Measurements from ENCODE around the gene EIF2B1. TPM values are rescaled to one million over a fixed set of nuclear protein-coding genes. Genes with fewer than 3 reads are reported as not detected.

Gene EIF2B1
- total and polyA plus RNA-seq, 9 of the 15 experiments (the other 6 are each of a cell fraction or from before 2014, with no cell fraction given) = 35.7 to 195 (median 67.8) TPM

DNA sequence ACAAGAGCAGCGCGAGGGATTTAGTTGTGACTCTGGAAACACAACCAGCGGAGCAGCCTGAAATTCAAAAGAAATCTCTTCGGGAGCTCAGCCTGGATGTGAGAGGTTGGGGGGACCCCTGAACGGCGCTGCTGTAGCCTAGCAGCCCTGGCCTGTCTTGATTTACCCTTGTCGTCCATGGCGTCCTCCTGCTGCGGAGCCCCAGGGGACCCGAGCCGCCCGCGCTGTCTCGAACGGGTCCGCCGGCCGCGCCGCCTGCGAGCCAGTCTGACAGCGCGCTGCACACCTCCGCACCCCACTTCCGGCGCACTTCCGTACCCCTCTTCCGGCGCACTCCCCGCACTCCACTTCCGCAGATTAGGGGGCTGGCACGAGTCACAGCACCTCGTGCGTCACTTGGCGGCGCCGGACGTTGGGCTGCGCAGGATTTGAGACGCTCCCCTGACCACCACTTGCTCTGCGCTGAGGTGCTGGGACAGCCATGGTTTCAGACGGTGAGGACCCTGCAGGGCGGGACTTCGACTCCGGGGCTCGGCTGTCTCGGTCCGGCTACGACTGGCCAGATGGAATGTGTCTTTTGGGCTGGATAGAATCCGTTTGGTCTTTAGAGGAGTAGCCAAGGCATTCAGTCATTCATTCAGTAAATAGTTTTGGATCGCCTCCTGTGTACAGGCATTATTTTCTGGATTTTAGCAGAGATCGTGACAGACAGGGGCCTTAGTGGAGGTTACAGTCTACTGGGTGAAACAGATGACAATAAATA, at the start of gene EIF2B1, which contains the start of gene GTF2H3 (continued):
- TF ChIP-seq LCOR (CRISPR knock-in tag; IDR thresholded peaks at IDR 0.05) = peak; percentile 87
- peak in 1 of 2 experiments; percentile 52; a peak in 1 of 4 replicates for TF ChIP-seq FOXA3 (CRISPR knock-in tag; conservative IDR thresholded peaks at IDR 0.05 in 1 of 2, IDR thresholded peaks at IDR 0.05 in 1 of 2)
- TF ChIP-seq LEF1 (IDR thresholded peaks at IDR 0.05) = no peak
- TF ChIP-seq, protein P1, sequence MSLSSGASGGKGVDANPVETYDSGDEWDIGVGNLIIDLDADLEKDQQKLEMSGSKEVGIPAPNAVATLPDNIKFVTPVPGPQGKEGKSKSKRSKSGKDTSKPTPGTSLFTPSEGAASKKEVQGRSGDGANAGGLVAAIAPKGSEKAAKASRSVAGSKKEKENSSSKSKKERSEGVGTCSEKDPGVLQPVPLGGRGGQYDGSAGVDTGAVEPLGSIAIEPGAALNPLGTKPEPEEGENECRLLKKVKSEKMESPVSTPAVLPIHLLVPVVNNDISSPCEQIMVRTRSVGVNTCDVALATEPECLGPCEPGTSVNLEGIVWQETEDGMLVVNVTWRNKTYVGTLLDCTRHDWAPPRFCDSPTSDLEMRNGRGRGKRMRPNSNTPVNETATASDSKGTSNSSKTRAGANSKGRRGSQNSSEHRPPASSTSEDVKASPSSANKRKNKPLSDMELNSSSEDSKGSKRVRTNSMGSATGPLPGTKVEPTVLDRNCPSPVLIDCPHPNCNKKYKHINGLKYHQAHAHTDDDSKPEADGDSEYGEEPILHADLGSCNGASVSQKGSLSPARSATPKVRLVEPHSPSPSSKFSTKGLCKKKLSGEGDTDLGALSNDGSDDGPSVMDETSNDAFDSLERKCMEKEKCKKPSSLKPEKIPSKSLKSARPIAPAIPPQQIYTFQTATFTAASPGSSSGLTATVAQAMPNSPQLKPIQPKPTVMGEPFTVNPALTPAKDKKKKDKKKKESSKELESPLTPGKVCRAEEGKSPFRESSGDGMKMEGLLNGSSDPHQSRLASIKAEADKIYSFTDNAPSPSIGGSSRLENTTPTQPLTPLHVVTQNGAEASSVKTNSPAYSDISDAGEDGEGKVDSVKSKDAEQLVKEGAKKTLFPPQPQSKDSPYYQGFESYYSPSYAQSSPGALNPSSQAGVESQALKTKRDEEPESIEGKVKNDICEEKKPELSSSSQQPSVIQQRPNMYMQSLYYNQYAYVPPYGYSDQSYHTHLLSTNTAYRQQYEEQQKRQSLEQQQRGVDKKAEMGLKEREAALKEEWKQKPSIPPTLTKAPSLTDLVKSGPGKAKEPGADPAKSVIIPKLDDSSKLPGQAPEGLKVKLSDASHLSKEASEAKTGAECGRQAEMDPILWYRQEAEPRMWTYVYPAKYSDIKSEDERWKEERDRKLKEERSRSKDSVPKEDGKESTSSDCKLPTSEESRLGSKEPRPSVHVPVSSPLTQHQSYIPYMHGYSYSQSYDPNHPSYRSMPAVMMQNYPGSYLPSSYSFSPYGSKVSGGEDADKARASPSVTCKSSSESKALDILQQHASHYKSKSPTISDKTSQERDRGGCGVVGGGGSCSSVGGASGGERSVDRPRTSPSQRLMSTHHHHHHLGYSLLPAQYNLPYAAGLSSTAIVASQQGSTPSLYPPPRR (CRISPR knock-in tag; IDR thresholded peaks at IDR 0.05; ENCODE audit: borderline replicate concordance) = 0 out of 2 replicates have a peak, but pooled peaks have one; percentile 40
- TF ChIP-seq CBX8 (IDR thresholded peaks at IDR 0.05; ENCODE audit: borderline replicate concordance, extremely low read depth, low read depth, low read length, poor library complexity, severe bottlenecking) = no peak
- TF ChIP-seq, protein P2, sequence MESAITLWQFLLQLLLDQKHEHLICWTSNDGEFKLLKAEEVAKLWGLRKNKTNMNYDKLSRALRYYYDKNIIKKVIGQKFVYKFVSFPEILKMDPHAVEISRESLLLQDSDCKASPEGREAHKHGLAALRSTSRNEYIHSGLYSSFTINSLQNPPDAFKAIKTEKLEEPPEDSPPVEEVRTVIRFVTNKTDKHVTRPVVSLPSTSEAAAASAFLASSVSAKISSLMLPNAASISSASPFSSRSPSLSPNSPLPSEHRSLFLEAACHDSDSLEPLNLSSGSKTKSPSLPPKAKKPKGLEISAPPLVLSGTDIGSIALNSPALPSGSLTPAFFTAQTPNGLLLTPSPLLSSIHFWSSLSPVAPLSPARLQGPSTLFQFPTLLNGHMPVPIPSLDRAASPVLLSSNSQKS (CRISPR knock-in tag; IDR thresholded peaks at IDR 0.05) = no peak
- TF ChIP-seq ZNF143 (CRISPR knock-in tag; IDR thresholded peaks at IDR 0.05) = no peak
- no peak for TF ChIP-seq CBFA2T2 (conservative IDR thresholded peaks at IDR 0.05)
- TF ChIP-seq HNRNPUL1 (IDR thresholded peaks at IDR 0.05; ENCODE audit: low read length) = no peak
- TF ChIP-seq, protein P3, sequence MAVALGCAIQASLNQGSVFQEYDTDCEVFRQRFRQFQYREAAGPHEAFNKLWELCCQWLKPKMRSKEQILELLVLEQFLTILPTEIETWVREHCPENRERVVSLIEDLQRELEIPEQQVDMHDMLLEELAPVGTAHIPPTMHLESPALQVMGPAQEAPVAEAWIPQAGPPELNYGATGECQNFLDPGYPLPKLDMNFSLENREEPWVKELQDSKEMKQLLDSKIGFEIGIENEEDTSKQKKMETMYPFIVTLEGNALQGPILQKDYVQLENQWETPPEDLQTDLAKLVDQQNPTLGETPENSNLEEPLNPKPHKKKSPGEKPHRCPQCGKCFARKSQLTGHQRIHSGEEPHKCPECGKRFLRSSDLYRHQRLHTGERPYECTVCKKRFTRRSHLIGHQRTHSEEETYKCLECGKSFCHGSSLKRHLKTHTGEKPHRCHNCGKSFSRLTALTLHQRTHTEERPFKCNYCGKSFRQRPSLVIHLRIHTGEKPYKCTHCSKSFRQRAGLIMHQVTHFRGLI (CRISPR knock-in tag; IDR thresholded peaks at IDR 0.05) = no peak
- no peak for TF ChIP-seq GABPB2 (CRISPR knock-in tag; conservative IDR thresholded peaks at IDR 0.05)
- TF ChIP-seq, protein P4, sequence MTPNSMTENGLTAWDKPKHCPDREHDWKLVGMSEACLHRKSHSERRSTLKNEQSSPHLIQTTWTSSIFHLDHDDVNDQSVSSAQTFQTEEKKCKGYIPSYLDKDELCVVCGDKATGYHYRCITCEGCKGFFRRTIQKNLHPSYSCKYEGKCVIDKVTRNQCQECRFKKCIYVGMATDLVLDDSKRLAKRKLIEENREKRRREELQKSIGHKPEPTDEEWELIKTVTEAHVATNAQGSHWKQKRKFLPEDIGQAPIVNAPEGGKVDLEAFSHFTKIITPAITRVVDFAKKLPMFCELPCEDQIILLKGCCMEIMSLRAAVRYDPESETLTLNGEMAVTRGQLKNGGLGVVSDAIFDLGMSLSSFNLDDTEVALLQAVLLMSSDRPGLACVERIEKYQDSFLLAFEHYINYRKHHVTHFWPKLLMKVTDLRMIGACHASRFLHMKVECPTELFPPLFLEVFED (CRISPR knock-in tag; conservative IDR thresholded peaks at IDR 0.05) = no peak
- no peak for TF ChIP-seq ZNF239 (CRISPR knock-in tag; IDR thresholded peaks at IDR 0.05)
- TF ChIP-seq ZNF354B (CRISPR knock-in tag; IDR thresholded peaks at IDR 0.05) = no peak
- no peak for TF ChIP-seq HDAC3 (IDR thresholded peaks at IDR 0.05; ENCODE audit: borderline replicate concordance, partially characterized antibody)
- TF ChIP-seq, protein P5, sequence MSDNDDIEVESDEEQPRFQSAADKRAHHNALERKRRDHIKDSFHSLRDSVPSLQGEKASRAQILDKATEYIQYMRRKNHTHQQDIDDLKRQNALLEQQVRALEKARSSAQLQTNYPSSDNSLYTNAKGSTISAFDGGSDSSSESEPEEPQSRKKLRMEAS (CRISPR knock-in tag; IDR thresholded peaks at IDR 0.05) = peak; percentile 98
- no peak for TF ChIP-seq PHB (CRISPR knock-in tag; IDR thresholded peaks at IDR 0.05)
- TF ChIP-seq EHMT2 (IDR thresholded peaks at IDR 0.05) = no peak
- TF ChIP-seq POLR2B (IDR thresholded peaks at IDR 0.05; ENCODE audit: low read depth, partially characterized antibody) = peak; percentile 95
